ENCODE data around the gene COL12A1. TPM values are rescaled to one million over a fixed set of nuclear protein-coding genes. Genes with fewer than 3 reads are reported as not detected.

COL12A1 gene
- total and polyA plus RNA-seq, 2 of the 13 experiments (the other 11 are each of a cell fraction or from before 2014, with no cell fraction given) = 0.02 TPM; not detected in 1

- Histone ChIP-seq H3K27ac (ENCODE audit: extremely low read length, insufficient read depth, low read length) (no peak overlapping the region), H3K4me1 (ENCODE audit: insufficient read depth, low read length) (no peaks in the 10 kb centered on the region), H3K79me2 (ENCODE audit: insufficient read depth, low read length) (no peaks in the 10 kb centered on the region), H3K4me2 (ENCODE audit: low read depth, low read length) (no peak overlapping the region), H2AFZ (ENCODE audit: low read length) (no peak overlapping the region), H4K20me1 (ENCODE audit: insufficient read depth, low read length) (no peaks in the 10 kb centered on the region), H3K4me3 (replicated peaks in 1 of 3; ENCODE audit: insufficient read depth in 1 of 3, low read depth in 2 of 3, low read length in 3 of 3) (no peak overlapping the region), H3K36me3 (replicated peaks in 1 of 2; ENCODE audit: control insufficient read depth in 1 of 2, insufficient read depth in 2 of 2, low read length in 2 of 2) (no peaks in the 10 kb centered on the region), H3K9ac (ENCODE audit: insufficient read depth, low read depth, low read length) (no peak overlapping the region), H3K9me3 (ENCODE audit: low read length) (no peaks in the 10 kb centered on the region), H3K27me3 (ENCODE audit: control insufficient read depth in 1 of 2, insufficient read depth in 2 of 2, low read length in 2 of 2) (no peaks in the 10 kb centered on the region)
- no TSS peak for BruUV-seq (replicated peaks)
- in situ Hi-C loops (cut with HindIII; ENCODE audit: extremely low pct_ligation_motif_present, low pct_unique_long_range_greater_than_20kb) = no loop called here
- ChIA-PET CTCF (ENCODE audit: low intra/inter-chr PET ratio, low total read pairs) (no interaction called here), POLR2A (no interaction called here)
- DNase-seq (ENCODE audit: low spot score) = no peak
- TF ChIP-seq PHB2 (IDR thresholded peaks at IDR 0.05; ENCODE audit: partially characterized antibody) (no peak), PCBP1 (IDR thresholded peaks at IDR 0.05; ENCODE audit: borderline replicate concordance, low read depth, low read length) (0 out of 2 replicates have a peak, but pooled peaks have one; percentile 41), HNRNPK (IDR thresholded peaks at IDR 0.05; ENCODE audit: low read depth, low read length, poor library complexity, severe bottlenecking) (peak; percentile 96)
- FAIRE-seq = no peak
- intact Hi-C loops (cut with micrococcal nuclease; ENCODE audit: unreplicated experiment) = loop anchor here (5.0 kb wide), 1 partner anchor 432 kb away; no protein-coding TSS in a partner anchor
- no peak for ATAC-seq
Observed at GRCh38 chr6:75049308-75049707, 156.5 kb downstream of the COL12A1 start.

- no peaks in the 10 kb centered on the region for H3K4me1 ChIP-seq (ENCODE audit: insufficient read depth, low read length)
- DNase-seq (ENCODE audit: low spot score) (no peak), ATAC-seq (no peak), FAIRE-seq (no peak)
- H3K36me3 ChIP-seq (replicated peaks in 1 of 2; ENCODE audit: control insufficient read depth in 1 of 2, insufficient read depth in 2 of 2, low read length in 2 of 2) = no peaks in the 10 kb centered on the region
- CTCF ChIA-PET (ENCODE audit: low intra/inter-chr PET ratio, low total read pairs) = no interaction called here
- no peaks in the 10 kb centered on the region for H3K79me2 ChIP-seq (ENCODE audit: insufficient read depth, low read length)
- in situ Hi-C loops (cut with HindIII; ENCODE audit: extremely low pct_ligation_motif_present, low pct_unique_long_range_greater_than_20kb) (no loop called here), intact Hi-C loops (cut with micrococcal nuclease; ENCODE audit: unreplicated experiment) (loop anchor here (5.0 kb wide), 1 partner anchor 428 kb away; no protein-coding TSS in a partner anchor)
- no TSS peak for BruUV-seq (replicated peaks)
- POLR2A ChIA-PET = no interaction called here
- H4K20me1 ChIP-seq (ENCODE audit: insufficient read depth, low read length) = no peaks in the 10 kb centered on the region
- H3K9me3 ChIP-seq (ENCODE audit: low read length) = no peaks in the 10 kb centered on the region
- H3K9ac ChIP-seq (ENCODE audit: insufficient read depth, low read depth, low read length) = no peak overlapping the region
- no peaks in the 10 kb centered on the region for H3K27me3 ChIP-seq (ENCODE audit: control insufficient read depth in 1 of 2, insufficient read depth in 2 of 2, low read length in 2 of 2)
- no peak overlapping the region for H3K4me3 ChIP-seq (replicated peaks in 1 of 3; ENCODE audit: insufficient read depth in 1 of 3, low read depth in 2 of 3, low read length in 3 of 3)
- H3K4me2 ChIP-seq (ENCODE audit: low read depth, low read length) = no peak overlapping the region
- H2AFZ ChIP-seq (ENCODE audit: low read length) = no peak overlapping the region
- H3K27ac ChIP-seq (ENCODE audit: extremely low read length, insufficient read depth, low read length) = no peak overlapping the region
- TF ChIP-seq TFAP4 (IDR thresholded peaks at IDR 0.05; ENCODE audit: borderline replicate concordance, low read depth) (no peak), ZNF781 (CRISPR knock-in tag; IDR thresholded peaks at IDR 0.05; ENCODE audit: borderline replicate concordance, not compliant biosample characterization) (no peak), CREM (IDR thresholded peaks at IDR 0.05) (no peak), CREM (CRISPR knock-in tag; IDR thresholded peaks at IDR 0.05) (no peak), ZFX (CRISPR knock-in tag; IDR thresholded peaks at IDR 0.05; ENCODE audit: low read depth) (no peak), ATF1 (CRISPR knock-in tag; IDR thresholded peaks at IDR 0.05) (no peak), SALL1 (CRISPR knock-in tag; IDR thresholded peaks at IDR 0.05) (no peak), NR1H2 (CRISPR knock-in tag; IDR thresholded peaks at IDR 0.05; ENCODE audit: borderline replicate concordance, low read depth) (no peak), ZNF235 (CRISPR knock-in tag; IDR thresholded peaks at IDR 0.05; ENCODE audit: borderline replicate concordance) (no peak), ASH2L (IDR thresholded peaks at IDR 0.05; ENCODE audit: insufficient read length, low read depth, low read length) (no peak), ZBTB7B (CRISPR knock-in tag; IDR thresholded peaks at IDR 0.05) (no peak), XBP1 (CRISPR knock-in tag; IDR thresholded peaks at IDR 0.05) (no peak), ZKSCAN1 (IDR thresholded peaks at IDR 0.05; ENCODE audit: low read length) (no peak), HIVEP1 (CRISPR knock-in tag; IDR thresholded peaks at IDR 0.05) (no peak), KLF9 (CRISPR knock-in tag; IDR thresholded peaks at IDR 0.05; ENCODE audit: low read depth) (no peak), RXRB (CRISPR knock-in tag; IDR thresholded peaks at IDR 0.05; ENCODE audit: borderline replicate concordance) (no peak), ZFP36L1 (CRISPR knock-in tag; IDR thresholded peaks at IDR 0.05) (no peak), CERS6 (CRISPR knock-in tag; IDR thresholded peaks at IDR 0.05) (no peak)
Observed at GRCh38 chr6:75044846-75045245, 161.0 kb downstream of the COL12A1 start.
